Measurements from ENCODE around the gene TNK2.

GRCh38 chr3:195879416-195880036 lies 28.8 kb downstream of the TNK2 start:
- TF ChIP-seq ZNF274 (IDR thresholded peaks at IDR 0.05; ENCODE audit: low read depth, low read length), result no peak
- TF ChIP-seq SUZ12 (IDR thresholded peaks at IDR 0.05; ENCODE audit: extremely low read depth, insufficient read depth, insufficient read length), result no peak
